GM21423 (cell line): ENCODE data around the gene KRTAP9-8.
"Not testable (repeated sequence)": the region's sequence is repeated elsewhere in the genome, so short reads cannot be mapped to it uniquely, and the experiment has no call there.

Experiments
- ATAC-seq: cut with Tn5 transposase; IDR thresholded peaks from one replicate; pipeline ENCODE4 v1.9.1; 2021; ENCODE audit warnings: mild to moderate bottlenecking, moderate library complexity; ENCODE audit not compliant: unreplicated experiment

KRTAP9-8 gene

GRCh38 chr17:41255381-41256290 lies 17.8 kb downstream of the KRTAP9-8 start, which contains the start of gene KRTAP9-9:
Gene KRTAP9-9, plus strand, starts transcription at chr17:41255384.
- ATAC-seq, result not testable (repeated sequence)

GRCh38 chr17:41256291-41256685 lies 18.5 kb downstream of the KRTAP9-8 start:
- no peak for ATAC-seq

- no peak for ATAC-seq
Measured at GRCh38 chr17:41258406-41258805, 20.6 kb downstream of the KRTAP9-8 start.

GRCh38 chr17:41263212-41263611 lies 25.4 kb downstream of the KRTAP9-8 start:
- no peak for ATAC-seq

GRCh38 chr17:41264599-41264998 lies 26.8 kb downstream of the KRTAP9-8 start:
- no peak for ATAC-seq

- no peak for ATAC-seq
Measured at GRCh38 chr17:41265078-41265477, 27.3 kb downstream of the KRTAP9-8 start, which contains the start of gene KRTAP9-6. Gene KRTAP9-6, plus strand, starts transcription at chr17:41265378. Its CDS starts 0 bp downstream, at chr17:41265378.

GRCh38 chr17:41267711-41268110 lies 29.9 kb downstream of the KRTAP9-8 start:
- ATAC-seq, result no peak

GRCh38 chr17:41271323-41271722 lies 33.5 kb downstream of the KRTAP9-8 start:
- ATAC-seq, result not testable (repeated sequence)

GRCh38 chr17:41271858-41272257 lies 34.1 kb downstream of the KRTAP9-8 start:
- ATAC-seq, result no peak

- ATAC-seq, result not testable (repeated sequence)
Measured at GRCh38 chr17:41275648-41276190, 37.9 kb downstream of the KRTAP9-8 start, which contains the start of gene KRTAP9-7. Gene KRTAP9-7, plus strand, starts transcription at chr17:41275698. Its CDS starts 0 bp downstream, at chr17:41275698.

GRCh38 chr17:41278176-41278955 lies 40.6 kb downstream of the KRTAP9-8 start:
- ATAC-seq, result no peak

GRCh38 chr17:41284043-41284442 lies 46.2 kb downstream of the KRTAP9-8 start:
- ATAC-seq, result no peak

GRCh38 chr17:41284546-41284945 lies 46.7 kb downstream of the KRTAP9-8 start:
- ATAC-seq, result no peak

- no peak for ATAC-seq
Measured at GRCh38 chr17:41287050-41287449, 49.3 kb downstream of the KRTAP9-8 start.
